Measurements from ENCODE around the gene TBCC. TPM values are rescaled to one million over a fixed set of nuclear protein-coding genes. Genes with fewer than 3 reads are reported as not detected.

Gene TBCC, protein sequence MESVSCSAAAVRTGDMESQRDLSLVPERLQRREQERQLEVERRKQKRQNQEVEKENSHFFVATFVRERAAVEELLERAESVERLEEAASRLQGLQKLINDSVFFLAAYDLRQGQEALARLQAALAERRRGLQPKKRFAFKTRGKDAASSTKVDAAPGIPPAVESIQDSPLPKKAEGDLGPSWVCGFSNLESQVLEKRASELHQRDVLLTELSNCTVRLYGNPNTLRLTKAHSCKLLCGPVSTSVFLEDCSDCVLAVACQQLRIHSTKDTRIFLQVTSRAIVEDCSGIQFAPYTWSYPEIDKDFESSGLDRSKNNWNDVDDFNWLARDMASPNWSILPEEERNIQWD
- 26.8 and 28.4 TPM in 2 replicates for total RNA-seq
- long read RNA-seq, transcript TBCC-201 (1 exons, 1,616 nt): major isoform, 190 of 191 reads
- long read RNA-seq, partial matches to known transcripts: 0 of 191 reads
- long read RNA-seq, other reads (novel, unspliced or antisense): 1 of 191 reads

DNA sequence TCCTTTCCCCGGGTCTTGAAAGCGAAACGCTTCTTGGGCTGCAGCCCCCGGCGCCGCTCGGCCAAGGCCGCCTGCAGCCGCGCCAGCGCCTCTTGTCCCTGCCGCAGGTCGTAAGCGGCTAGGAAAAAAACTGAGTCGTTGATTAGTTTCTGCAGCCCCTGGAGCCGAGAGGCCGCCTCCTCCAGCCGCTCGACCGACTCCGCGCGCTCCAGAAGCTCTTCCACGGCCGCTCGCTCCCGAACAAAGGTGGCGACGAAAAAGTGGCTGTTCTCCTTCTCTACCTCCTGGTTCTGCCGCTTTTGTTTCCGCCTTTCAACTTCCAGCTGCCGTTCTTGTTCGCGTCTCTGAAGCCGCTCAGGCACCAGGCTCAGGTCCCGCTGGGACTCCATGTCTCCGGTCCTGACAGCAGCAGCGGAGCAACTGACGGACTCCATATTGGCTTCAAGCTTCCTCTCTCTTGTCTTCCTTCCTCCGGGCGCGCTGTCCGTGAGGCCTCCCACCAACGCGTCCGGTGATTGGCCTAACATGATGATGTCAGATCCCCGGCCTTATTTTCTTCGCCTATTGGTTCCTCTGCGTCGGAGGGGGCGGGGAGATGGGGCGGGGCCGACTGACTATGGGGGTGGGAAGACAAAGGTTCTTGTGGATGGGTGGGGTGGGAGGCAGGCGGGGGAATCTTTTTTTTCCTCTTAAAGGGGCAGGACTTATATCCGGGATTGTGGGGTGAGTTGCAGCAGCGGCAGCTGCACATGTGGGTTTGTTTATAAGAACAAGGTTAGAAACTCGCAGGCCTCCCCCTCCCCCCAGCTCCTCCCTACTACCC, at the start of gene TBCC:
TBCC (minus strand) TSS at position 464 of the 823 bp plus-strand sequence; CDS start at position 434, 30 bp downstream.
- no peaks in the 10 kb centered on the region for H3K9me3 Mint-ChIP-seq (ENCODE audit: low read depth)
- peak; percentile 79 for DNase-seq (ENCODE audit: low spot score, unreplicated experiment)
- peak within 1 kb of the TSS; percentile 99 for H3K27ac Mint-ChIP-seq
- H3K4me1 Mint-ChIP-seq (ENCODE audit: low read depth): peaks cover 22% of the 10 kb centered on the region
- TF ChIP-seq, protein P1, sequence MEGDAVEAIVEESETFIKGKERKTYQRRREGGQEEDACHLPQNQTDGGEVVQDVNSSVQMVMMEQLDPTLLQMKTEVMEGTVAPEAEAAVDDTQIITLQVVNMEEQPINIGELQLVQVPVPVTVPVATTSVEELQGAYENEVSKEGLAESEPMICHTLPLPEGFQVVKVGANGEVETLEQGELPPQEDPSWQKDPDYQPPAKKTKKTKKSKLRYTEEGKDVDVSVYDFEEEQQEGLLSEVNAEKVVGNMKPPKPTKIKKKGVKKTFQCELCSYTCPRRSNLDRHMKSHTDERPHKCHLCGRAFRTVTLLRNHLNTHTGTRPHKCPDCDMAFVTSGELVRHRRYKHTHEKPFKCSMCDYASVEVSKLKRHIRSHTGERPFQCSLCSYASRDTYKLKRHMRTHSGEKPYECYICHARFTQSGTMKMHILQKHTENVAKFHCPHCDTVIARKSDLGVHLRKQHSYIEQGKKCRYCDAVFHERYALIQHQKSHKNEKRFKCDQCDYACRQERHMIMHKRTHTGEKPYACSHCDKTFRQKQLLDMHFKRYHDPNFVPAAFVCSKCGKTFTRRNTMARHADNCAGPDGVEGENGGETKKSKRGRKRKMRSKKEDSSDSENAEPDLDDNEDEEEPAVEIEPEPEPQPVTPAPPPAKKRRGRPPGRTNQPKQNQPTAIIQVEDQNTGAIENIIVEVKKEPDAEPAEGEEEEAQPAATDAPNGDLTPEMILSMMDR (IDR thresholded peaks at IDR 0.05; ENCODE audit: unreplicated experiment): no peak
- peaks cover 1% of the 10 kb centered on the region for H3K36me3 Mint-ChIP-seq (ENCODE audit: insufficient read depth)
- peak within 1 kb of the TSS; percentile 96 for H3K4me3 Mint-ChIP-seq (ENCODE audit: low read depth)
- H3K27me3 Mint-ChIP-seq: no peaks in the 10 kb centered on the region

DNA sequence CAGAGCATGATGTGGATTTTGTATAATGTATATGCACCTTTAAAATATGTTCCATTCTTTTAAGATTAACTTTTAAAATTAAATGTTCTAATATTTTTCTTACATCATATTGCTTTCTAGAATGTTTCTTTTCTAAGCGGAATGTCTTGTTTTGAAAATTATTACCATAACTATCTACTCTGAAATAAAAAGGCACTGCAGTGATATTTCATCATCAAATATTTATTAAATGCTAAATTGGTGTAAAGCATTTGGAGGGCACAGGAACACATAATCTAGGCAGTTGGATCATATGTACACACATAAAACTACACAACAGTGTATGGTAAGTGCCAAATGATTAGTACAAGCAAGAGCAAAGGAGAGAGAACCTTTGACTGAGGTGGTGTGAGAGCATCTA, 49.7 kb upstream of the TBCC start:
- Mint-ChIP-seq H3K4me1 (ENCODE audit: low read depth) (peaks cover 6% of the 10 kb centered on the region), H3K27me3 (no peaks in the 10 kb centered on the region), H3K36me3 (ENCODE audit: insufficient read depth) (peaks cover under 1% of the 10 kb centered on the region), H3K4me3 (ENCODE audit: low read depth) (no peak overlapping the region), H3K27ac (no peak overlapping the region), H3K9me3 (ENCODE audit: low read depth) (no peaks in the 10 kb centered on the region)
- DNase-seq (ENCODE audit: low spot score, unreplicated experiment): no peak
- TF ChIP-seq, protein P1 (IDR thresholded peaks at IDR 0.05; ENCODE audit: unreplicated experiment): no peak

DNA sequence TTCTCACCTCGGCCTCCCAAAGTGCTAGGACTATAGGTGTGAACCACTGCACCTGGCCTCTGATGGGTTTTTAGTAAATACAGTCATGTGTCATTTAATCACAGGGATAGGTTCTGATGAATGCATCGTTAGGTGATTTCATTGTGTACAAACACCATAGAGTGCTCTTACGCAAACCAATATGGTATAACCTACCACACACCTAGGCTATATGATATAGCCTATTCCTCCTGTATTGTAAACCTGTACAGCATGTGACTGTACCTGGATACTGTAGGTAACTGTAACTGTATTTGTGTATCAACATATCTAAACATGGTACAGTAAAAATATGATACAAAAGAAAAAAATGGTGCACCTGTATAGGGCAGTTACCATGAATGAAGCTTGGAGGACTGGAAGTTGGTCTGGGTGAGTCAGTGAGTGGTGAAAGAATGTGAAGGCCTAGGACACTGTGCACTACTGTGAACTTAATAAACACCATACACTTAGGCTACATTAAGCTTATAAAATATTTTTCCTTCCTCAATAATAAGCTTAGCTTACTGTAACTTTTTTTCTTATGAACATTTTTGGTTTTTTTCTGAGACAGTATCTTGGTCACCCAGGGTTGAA, 45.9 kb upstream of the TBCC start:
- DNase-seq (ENCODE audit: low spot score, unreplicated experiment): no peak
- H3K9me3 Mint-ChIP-seq (ENCODE audit: low read depth): no peaks in the 10 kb centered on the region
- H3K4me1 Mint-ChIP-seq (ENCODE audit: low read depth): peaks cover 23% of the 10 kb centered on the region
- TF ChIP-seq, protein P1 (IDR thresholded peaks at IDR 0.05; ENCODE audit: unreplicated experiment): no peak
- no peak overlapping the region for H3K27ac Mint-ChIP-seq
- peaks cover 4% of the 10 kb centered on the region for H3K36me3 Mint-ChIP-seq (ENCODE audit: insufficient read depth)
- H3K4me3 Mint-ChIP-seq (ENCODE audit: low read depth): no peak overlapping the region
- no peaks in the 10 kb centered on the region for H3K27me3 Mint-ChIP-seq

DNA sequence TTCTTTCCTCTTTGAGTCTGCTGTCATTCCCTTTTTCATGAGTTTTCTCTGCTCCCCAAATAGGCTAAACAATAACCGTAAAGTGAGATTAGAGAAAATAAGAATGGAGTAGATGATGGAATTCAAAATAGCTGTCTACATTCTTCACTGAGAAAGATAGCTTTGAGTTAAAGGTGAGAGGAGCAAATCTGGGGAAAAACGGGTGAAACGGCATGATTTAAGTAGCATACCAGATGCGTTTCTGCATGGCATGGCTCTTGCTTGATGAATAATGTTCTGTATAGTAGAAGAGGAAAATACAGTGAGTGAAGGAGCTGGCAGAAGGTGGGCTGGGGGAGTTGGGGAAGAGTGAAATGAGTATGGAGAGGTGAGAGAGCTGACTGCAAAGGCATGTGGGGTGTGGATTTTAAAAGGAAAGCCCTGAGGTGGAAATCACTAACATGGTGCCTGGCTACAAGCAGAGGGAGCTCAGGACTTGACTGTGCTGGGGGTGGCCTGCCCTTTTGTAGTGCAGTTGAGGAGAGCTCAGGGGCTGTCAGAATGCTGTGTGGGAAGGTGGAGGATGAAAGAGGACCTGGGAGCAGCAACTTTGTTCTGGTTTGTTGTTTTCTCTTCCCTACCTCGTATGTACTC, 44.8 kb upstream of the TBCC start:
- Mint-ChIP-seq H3K4me3 (ENCODE audit: low read depth) (no peak overlapping the region), H3K4me1 (ENCODE audit: low read depth) (peaks cover 23% of the 10 kb centered on the region), H3K9me3 (ENCODE audit: low read depth) (no peaks in the 10 kb centered on the region), H3K36me3 (ENCODE audit: insufficient read depth) (peaks cover 4% of the 10 kb centered on the region), H3K27ac (peak overlapping the region; percentile 19), H3K27me3 (no peaks in the 10 kb centered on the region)
- TF ChIP-seq, protein P1 (IDR thresholded peaks at IDR 0.05; ENCODE audit: unreplicated experiment): no peak
- no peak for DNase-seq (ENCODE audit: low spot score, unreplicated experiment)

Measured in progenitor cell of endocrine pancreas (in vitro differentiated cells).